Erythroblast (primary cell): ENCODE data around the gene KIRREL3.

Experiments
- GATA1 ChIP-seq: IDR thresholded peaks from 2 replicates; pipeline ENCODE4 v1.6.1; 2011; ENCODE audit warnings: low read depth, mild to moderate bottlenecking, control low read depth, low read length, moderate library complexity
- POLR2A ChIP-seq: IDR thresholded peaks from 2 replicates; pipeline ENCODE4 v1.6.1; 2011; ENCODE audit warnings: mild to moderate bottlenecking, low read length

DNA sequence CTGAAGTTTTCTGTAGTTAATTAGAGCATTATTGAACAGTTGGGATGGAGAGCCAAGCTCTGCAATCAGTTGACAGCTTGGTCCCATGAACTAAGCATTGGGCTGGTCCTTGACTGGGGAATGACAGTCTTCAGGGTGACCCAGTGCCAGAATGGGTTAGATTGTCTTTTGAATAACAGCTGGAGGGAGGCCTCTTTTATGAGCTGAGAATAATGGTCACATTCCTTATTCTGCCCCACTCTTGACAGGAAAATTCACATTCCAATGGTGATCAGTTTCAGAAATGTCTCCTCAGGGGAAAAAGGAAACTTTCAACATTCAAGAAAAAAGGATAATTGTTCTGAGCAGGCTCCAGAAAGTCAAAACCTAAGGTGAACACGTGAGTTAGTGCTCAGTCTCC lies 113.9 kb downstream of the KIRREL3 start:
- no peak for TF ChIP-seq POLR2A
- no peak for TF ChIP-seq GATA1
